Progenitor cell of endocrine pancreas (in vitro differentiated cells): ENCODE measurements around the gene TAS2R60. TPM values are rescaled to one million over a fixed set of nuclear protein-coding genes. Genes with fewer than 3 reads are reported as not detected.

Experiments used
- DNase-seq: peaks from one replicate; pipeline ENCODE4 v3.0.0; 2021; ENCODE audit warnings: low spot score; ENCODE audit not compliant: unreplicated experiment
- H3K27ac Mint-ChIP-seq: 2 replicates; pipeline ENCODE4 v1.8.0; 2021; ENCODE audit warnings: mild to moderate bottlenecking, moderate library complexity, mixed read lengths
- H3K27me3 Mint-ChIP-seq: 2 replicates; pipeline ENCODE4 v1.8.0; 2021; ENCODE audit warnings: mixed read lengths
- H3K36me3 Mint-ChIP-seq: 2 replicates; pipeline ENCODE4 v1.8.0; 2022; ENCODE audit warnings: mixed read lengths; ENCODE audit not compliant: insufficient read depth
- H3K4me1 Mint-ChIP-seq: 2 replicates; pipeline ENCODE4 v1.8.0; 2021; ENCODE audit warnings: low read depth, mixed read lengths
- H3K4me3 Mint-ChIP-seq: 2 replicates; pipeline ENCODE4 v1.8.0; 2021; ENCODE audit warnings: low read depth, mild to moderate bottlenecking, moderate library complexity, mixed read lengths
- H3K9me3 Mint-ChIP-seq: 2 replicates; pipeline ENCODE4 v1.8.0; 2021; ENCODE audit warnings: low read depth, mixed read lengths
- total RNA-seq: library from RNA; stranded (reverse); gene quantifications from 2 replicates; pipeline ENCODE4 v1.2.1, GENCODE V29; 2021
- TF ChIP-seq, protein P1 (sequence below): fragments of 200-600 bp; sonication (generic); IDR thresholded peaks from one replicate; pipeline ENCODE4 v1.5.0; 2021; ENCODE audit warnings: antibody characterized with exemption, mild to moderate bottlenecking; ENCODE audit not compliant: unreplicated experiment

The TAS2R60 gene
- total RNA-seq, 1 donor from 2014 or later = not detected

DNA sequence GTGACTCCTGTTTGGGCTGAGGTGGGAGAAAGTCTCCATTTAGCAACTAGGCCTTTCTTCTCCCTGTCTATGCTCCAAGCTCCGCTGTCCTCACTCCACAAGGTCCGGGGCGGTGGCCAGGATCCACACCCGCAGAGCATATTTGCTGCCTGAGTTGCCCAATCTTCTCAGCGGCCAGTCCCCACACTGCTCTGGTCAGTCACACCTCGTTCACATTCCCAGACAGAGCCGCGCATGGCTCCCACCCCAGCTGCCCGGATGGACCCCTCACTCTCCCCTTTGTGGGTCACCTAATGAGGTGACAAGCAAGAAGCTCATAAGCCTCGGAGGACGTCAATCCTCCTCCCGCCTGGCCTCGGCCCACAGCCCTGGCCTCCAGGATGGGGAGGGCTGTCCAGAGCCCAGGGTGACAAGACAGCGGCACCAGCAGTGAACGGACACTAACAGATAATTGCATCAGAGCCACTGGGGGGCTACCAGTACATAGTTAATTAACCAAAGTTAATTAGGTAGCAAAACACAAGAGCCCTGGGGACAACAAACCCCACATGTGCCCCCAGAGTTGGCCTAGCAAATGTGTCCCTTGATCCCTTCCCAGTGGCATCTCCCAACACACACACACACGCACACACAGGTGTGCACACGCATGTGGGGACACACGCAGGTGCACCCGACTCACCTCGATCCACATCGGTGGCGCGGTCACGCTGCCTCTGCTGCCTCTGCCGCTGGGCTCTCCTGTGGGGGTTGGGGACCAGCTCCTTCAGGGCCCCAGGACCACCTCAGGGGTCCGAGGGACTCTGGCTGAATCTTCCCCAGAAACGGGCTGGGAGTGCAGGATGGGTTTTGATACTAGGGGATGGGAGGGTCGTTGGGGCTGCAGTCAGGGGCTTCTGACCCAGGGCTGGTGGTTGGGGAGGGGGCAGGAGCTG lies 46.4 kb upstream of the TAS2R60 start:
- Mint-ChIP-seq H3K9me3 (no peaks in the 10 kb centered on the region), H3K36me3 (peaks cover 18% of the 10 kb centered on the region), H3K27me3 (no peaks in the 10 kb centered on the region), H3K4me3 (no peak overlapping the region), H3K4me1 (peaks cover 10% of the 10 kb centered on the region), H3K27ac (peak overlapping the region; percentile 73)
- no peak for DNase-seq
- TF ChIP-seq, protein P1, sequence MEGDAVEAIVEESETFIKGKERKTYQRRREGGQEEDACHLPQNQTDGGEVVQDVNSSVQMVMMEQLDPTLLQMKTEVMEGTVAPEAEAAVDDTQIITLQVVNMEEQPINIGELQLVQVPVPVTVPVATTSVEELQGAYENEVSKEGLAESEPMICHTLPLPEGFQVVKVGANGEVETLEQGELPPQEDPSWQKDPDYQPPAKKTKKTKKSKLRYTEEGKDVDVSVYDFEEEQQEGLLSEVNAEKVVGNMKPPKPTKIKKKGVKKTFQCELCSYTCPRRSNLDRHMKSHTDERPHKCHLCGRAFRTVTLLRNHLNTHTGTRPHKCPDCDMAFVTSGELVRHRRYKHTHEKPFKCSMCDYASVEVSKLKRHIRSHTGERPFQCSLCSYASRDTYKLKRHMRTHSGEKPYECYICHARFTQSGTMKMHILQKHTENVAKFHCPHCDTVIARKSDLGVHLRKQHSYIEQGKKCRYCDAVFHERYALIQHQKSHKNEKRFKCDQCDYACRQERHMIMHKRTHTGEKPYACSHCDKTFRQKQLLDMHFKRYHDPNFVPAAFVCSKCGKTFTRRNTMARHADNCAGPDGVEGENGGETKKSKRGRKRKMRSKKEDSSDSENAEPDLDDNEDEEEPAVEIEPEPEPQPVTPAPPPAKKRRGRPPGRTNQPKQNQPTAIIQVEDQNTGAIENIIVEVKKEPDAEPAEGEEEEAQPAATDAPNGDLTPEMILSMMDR = no peak

DNA sequence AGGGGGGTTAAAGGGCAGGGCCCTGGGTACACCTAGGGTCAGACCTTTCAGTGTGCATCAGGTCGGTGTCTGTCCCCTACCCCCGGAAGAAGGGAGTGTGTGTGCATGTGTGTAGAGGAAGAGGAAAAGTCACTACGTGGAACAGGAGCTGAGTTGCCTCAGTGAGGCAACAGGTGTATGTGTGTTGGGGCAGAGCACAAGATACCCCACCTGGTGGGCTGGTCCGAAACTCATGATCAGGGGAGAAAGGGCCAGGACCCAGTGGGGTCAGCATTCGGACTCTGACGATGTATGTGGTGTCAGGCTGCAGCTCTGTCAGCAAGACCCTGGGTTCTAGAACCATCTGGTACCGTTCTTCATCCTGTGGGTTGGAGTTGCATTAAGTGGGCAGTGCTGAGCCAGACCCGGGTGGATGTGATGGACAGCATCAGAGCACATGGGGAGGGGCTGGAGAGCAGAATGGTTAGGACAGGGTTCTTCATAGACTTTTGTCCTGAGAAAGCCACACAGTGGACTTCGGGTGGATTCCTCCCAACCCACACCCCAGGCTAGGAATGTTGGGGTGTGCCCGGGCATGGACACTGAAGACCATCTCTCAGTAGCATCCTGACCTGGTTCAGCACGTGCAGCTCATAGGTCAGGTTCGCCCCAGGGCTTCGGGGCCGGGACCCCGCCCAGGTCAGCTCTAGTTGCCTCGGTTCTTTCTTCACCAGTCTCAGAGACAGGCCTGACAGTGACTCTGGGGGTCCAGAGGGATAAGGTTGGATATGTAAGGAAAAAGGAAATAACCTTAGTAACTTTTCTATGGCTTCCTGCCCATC lies 45.3 kb upstream of the TAS2R60 start:
- no peak for DNase-seq
- peaks cover 10% of the 10 kb centered on the region for H3K4me1 Mint-ChIP-seq

DNA sequence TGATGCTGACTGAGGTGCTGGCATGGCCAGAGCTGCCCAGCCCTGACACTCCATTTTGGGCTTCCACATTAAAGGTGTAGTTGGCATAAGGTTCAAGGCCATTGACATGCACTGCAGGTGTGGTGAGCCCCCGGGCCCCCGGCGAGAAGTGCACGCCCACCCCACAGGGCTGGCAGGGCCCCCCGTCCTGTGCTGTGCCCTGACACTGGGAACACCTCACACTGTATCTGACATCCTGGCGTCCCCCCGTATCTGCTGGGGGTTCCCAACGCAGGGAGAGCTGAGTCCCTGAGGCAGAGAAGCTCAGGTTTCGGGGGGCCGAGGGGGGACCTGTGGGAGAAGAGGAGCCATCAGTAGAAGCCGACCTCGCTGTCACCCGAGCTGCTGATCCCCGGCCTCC lies 44.6 kb upstream of the TAS2R60 start:
- H3K4me3 Mint-ChIP-seq = no peak overlapping the region

More for the DNA sequence above, 45.3 kb upstream of the TAS2R60 start:
- TF ChIP-seq, protein P1 = no peak
- Mint-ChIP-seq H3K4me3 (no peak overlapping the region), H3K36me3 (peaks cover 16% of the 10 kb centered on the region), H3K9me3 (no peaks in the 10 kb centered on the region), H3K27me3 (no peaks in the 10 kb centered on the region), H3K27ac (no peak overlapping the region)

DNA sequence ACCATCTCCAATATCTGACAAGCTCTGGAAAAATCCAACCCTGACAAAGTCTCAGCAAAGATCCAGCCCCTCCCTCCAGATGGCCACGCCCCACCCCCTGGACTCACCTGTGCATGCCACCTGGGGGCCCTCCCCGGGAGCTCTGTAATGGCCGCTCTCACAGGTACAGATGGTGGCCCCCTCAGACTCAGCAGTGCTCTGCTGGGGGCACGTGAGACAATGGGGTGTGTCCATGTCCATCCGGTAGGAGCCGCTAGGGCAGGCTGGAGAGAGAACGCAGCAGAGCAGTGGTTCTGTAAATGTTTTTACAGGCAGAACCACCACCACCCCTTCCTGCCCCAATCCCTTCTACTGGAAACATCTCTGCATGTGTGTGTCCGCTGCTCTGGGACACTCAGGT lies 44.1 kb upstream of the TAS2R60 start:
- peaks cover 10% of the 10 kb centered on the region for H3K4me1 Mint-ChIP-seq
- no peaks in the 10 kb centered on the region for H3K9me3 Mint-ChIP-seq
- H3K4me3 Mint-ChIP-seq = no peak overlapping the region
- DNase-seq = no peak
- H3K36me3 Mint-ChIP-seq = peaks cover 13% of the 10 kb centered on the region
- H3K27me3 Mint-ChIP-seq = no peaks in the 10 kb centered on the region
- TF ChIP-seq, protein P1 = no peak
- H3K27ac Mint-ChIP-seq = no peak overlapping the region

More for the DNA sequence above, 44.6 kb upstream of the TAS2R60 start:
- Mint-ChIP-seq H3K27me3 (no peaks in the 10 kb centered on the region), H3K36me3 (peaks cover 16% of the 10 kb centered on the region), H3K4me1 (peaks cover 10% of the 10 kb centered on the region), H3K9me3 (no peaks in the 10 kb centered on the region), H3K27ac (no peak overlapping the region)
- TF ChIP-seq, protein P1 = no peak
- DNase-seq = no peak

DNA sequence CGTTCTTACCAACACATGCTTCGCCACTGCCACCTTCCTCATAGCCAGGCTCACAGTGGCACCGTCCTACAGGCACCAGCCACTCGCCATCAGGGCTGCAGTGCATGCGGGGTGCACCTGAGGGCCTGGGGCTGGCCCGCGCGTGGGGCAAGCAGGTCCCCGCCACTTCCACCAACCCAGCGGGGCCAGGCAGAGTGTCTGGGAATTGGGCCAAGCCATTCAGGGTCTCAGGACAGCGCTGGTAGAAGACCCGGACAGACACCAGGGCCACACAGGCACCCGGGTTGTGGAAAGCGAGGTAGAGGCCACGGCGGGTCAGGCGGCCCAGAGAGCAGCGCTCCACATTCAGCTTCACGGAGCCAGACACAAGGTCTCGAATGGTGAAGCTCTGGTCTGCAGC lies 43.6 kb upstream of the TAS2R60 start:
- Mint-ChIP-seq H3K9me3 (no peaks in the 10 kb centered on the region), H3K4me3 (no peak overlapping the region), H3K27me3 (no peaks in the 10 kb centered on the region), H3K4me1 (peaks cover 10% of the 10 kb centered on the region), H3K36me3 (peaks cover 15% of the 10 kb centered on the region), H3K27ac (no peak overlapping the region)
- TF ChIP-seq, protein P1 = no peak
- DNase-seq = no peak
